GM18861 (cell line): ENCODE results near the gene REEP1.
"Not testable (repeated sequence)": the region's sequence is repeated elsewhere in the genome, so short reads cannot be mapped to it uniquely, and the experiment has no call there.

Experiments used
- ATAC-seq: cut with Tn5 transposase; IDR thresholded peaks from one replicate; pipeline ENCODE4 v1.9.1; 2021; ENCODE audit not compliant: unreplicated experiment

Gene REEP1

DNA sequence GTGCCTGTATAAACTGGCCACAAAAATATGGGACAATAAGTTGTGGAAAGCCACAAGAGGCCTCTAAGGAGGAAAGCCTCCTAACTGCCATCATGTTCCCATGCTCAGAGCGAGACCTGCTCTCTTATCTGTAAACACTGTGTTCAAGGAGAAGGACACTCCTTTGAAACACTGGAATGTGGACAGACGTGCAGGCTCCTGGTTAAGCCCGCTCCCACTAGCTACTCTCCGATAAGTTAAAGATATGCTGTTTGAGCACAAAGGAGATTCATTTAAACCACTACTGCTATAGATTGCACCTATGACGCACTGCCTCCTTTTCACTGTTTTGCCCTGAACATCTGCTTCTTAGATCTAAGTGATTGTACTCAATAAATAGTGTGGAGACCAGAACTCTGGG is 92.2 kb downstream of the REEP1 start:
- not testable (repeated sequence) for ATAC-seq

DNA sequence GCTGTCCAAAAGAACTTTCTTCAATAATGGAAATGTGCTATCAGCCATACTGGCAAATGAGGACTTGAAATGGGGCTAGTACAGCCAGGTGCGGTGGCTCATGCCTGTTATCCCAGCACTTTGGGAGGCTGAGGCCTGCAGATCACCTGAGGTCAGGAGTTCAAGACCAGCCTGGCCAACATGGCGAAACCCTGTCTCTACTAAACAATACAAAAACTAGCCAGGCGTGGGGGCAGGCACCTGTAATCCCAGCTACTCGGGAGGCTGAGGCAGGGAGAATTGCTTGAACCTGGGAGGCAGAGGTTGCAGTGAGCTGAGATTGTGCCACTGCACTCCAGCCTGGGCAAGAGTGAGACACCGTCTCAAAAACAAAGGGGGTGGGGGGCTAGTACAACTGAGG is 92.6 kb downstream of the REEP1 start:
- not testable (repeated sequence) for ATAC-seq

DNA sequence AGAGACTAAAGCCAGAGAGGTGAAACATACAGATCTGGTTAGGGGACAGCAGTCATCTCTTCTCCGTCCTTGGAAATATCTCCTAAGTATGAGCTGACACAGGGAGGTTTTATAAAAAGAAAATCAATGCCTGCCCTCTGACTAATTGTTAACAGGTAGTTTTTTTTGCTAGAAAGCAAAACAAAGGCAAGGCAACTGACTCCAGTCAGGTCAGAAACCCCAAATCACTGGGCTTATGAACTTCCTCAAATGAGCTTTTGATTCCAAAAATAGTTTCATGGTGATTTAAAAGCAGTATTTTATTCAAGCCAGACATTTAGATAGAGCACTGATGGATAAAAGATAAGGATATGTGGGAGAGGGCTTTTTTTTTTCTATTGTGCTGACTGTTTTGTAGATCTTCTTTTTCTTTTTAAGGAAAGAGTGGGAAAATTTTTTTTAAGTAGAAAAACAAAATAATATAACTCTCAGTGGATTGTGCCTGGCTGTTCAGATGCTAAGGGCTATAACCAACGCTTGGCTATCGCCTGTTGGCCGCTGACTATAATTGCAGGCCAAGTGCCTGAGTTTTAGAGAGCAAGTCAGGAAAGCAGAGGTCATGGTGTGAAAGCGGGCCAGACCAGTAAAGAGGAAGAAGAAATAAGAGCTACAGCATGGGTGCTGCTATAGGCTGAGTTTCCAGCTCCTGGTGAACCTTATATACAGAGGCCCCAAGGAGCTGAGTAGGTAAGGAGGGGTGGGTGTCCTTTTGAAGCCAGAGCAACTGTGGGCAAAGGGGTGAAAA is 93.3 kb downstream of the REEP1 start:
- ATAC-seq: peak; percentile 65

DNA sequence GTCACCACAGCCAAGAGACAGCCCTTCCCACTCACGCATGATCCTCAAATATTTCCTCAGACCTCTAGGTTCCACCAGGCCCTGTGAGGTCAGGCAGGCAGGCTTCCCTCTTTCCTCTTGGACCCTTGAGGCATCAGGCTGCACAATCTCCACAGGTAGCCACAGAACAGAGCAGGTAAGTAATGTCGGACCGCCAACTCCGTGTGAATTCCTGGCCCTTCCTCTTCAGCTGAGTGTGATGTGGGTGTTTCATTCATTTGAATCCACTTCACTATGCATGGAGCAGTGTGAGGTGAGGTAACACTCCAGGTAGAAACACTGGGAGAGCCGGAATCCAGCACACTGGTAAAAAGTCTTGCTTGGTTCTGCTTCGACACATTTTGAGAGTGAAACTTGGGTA is 94.2 kb downstream of the REEP1 start:
- no peak for ATAC-seq

DNA sequence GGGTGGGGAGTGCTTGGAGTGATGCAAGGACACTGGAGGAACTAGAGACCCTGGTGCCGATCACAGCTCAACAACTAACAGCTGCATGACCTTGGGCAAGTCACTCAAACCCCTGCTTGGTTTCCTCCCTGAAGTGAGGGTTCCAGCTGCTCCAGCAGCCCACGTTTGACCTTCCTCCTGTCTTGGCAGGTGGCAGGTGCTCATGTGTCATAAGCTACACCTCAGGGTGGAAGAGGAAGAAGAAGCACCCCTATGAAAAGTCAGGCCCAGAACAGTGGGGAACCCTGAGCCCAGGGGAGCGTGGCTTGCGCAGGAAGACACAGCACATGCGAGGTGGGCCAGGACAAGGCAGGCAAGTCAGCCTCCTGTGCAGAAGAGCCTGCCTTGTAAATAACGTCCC is 95.8 kb downstream of the REEP1 start:
- ATAC-seq: no peak

DNA sequence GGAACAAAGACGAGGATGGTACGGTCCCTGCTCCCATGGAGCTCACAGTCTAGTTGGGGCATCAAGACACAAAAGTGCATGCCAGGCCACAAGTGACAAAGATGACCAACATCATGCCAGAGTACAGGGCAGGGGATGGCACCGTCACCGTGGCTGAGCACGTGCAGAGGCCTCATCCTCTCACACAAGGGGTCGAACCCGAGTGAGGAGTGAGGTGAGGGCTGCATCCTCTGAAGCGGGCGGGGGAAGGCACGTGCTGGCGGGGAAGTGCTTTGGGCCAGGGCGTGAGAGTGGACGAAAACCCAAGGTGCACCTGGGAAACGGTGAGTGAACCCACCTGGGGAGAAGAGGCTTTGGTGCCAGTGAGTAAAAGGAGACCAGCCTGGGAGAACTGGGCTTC is 97.2 kb downstream of the REEP1 start:
- ATAC-seq: no peak

DNA sequence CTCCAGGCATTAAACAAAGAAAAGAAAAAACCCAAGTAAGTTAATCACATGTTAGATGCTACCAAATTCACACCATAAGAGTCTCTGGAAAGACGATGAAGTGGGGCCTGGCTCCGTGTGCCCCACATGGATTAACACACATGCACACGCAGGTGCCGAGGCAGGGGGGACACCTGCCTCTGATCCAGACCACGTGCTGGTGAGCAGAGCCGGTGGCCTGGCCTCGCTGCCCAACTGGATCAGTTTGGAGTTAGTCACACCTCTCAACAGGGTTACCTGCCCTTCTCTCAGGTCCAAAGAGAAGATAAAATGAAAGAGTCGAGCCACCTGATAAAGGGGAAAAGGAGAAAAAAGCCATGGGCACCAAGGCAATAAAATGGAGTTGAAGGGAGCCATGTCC is 97.7 kb downstream of the REEP1 start:
- ATAC-seq: no peak

DNA sequence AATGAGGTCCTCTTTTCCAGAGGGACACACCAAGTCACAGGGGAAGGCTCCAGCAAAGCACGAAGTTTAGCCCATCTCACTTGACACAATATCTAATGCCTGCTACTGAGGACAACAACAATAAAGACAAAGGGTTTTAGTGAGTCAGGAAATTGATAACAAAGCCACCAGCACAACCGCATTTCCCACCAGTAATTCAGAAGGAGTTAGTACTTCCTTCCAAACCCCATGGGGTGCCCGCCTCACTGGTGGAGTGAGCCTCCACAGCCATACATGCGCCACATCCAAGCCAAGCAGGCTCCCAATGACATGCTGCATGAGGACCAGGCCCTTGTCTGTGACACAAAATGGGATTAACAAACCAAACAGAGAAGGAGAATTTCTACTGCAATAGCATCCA is 98.1 kb downstream of the REEP1 start:
- ATAC-seq: no peak

DNA sequence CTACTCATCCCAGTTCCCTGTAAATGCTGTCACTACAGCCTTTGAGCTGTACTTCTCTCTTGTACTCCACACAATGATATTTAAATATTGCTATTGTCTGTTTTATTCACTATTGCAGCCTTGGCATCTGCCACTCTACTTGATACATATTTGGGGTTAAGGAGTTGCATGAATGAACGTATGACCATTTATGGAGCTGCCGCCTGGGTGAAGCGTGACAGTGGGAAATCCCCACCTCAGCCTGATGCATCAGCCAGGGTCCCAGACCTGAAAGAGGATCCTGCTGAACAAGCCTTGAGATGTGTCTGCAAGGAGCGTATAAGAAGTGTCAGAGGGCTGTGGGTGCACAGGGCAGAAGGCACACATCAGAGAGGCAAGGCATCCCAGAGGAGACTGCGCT is 99.1 kb downstream of the REEP1 start:
- ATAC-seq: peak; percentile 95

DNA sequence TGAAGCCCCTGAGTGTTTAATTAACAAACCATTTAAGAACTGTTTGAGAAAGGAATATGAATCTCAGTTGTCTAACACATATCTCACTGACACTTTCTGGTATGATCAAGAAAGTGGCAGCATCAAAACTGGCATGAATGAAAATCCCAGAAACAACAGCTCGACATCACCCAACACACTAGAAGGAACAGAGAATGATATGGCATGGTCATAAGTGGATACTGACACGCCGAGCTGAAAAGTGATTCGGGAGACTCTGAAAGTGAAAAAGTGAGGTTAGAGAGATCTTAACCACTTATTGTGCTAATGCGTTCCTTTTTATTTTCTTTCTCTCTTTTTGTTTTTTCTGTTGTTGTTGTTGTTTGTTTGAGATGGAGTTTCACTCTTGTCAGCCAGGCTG is 100.3 kb downstream of the REEP1 start:
- no peak for ATAC-seq

DNA sequence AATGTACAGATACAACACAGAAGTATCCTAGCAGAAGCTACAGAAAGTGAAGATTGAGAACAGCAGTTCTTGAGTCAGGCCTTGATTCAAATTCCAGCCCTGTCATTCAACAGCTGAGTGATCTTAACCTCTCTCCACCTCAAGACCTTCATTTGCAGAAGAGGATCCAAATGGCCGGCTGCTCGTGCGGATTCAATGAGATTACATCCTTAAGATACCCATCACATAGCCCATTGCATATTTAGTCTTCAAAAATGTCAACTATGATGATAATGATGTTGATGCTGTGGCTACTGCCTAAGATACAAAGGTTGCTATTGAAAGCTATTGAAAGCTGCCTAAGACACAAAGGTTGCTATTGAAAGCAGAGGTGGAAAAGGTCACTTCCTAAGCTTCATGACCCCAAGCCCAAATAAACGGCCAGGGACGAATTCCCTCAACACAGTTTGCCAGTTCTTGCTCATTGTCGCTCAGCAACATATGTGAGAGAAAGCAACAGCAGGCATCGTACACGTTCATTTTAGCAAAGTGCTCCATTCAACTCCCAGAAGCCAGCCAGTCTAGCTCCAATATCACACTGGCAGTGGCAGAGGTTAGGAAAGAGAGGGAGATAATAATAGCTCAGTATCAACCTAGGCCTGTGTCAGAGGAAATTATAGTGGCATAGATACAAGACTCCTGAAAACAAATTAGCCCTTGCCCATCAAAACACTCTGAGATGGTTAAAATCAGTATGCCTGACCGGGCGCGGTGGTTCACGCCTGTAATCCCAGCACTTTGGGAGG is 102.0 kb downstream of the REEP1 start:
- no peak for ATAC-seq

DNA sequence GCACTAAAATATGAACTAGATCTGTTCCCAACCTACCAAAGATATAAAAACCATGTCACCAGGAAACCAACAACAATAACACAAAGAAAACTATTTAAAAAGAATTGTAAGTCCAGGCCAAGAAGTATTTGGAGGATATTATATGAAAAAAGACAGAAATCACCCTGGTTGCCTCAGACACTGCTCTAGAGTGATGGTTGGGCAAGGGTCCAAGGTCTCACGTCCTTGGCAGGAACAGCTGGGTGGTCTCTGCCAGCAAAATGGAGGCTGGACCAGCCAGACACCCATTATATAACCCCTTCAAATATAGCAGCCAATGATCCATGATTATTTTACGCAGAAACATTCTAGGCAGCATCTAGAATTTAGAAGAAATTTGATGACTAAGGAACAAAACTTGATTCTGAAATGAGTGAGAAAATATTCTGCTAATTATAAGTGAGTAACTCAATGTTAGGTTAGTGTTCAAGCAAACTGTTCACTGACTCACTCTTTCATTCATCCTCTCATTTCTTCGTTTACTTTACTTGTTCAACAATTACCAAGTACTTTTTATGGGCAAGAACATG is 102.8 kb downstream of the REEP1 start:
- no peak for ATAC-seq

DNA sequence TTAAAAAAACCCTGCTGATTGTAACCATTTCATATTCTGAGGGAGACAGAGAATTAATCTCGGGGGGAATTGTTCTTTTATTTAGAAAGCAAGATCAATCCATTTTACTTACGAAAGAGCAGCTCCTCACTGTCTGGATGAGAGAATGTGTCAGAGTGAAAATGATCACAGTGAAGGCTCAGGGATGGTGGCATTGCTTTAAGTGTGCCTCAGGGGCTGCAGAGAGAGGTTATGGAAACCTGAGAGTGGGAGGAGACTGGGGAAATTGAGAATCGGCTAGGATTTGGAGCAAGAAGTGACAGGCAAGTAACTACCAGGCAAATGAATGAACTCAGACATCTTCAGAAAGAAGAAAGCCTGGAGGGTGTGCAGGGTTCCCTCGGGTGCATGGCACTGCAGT is 104.0 kb downstream of the REEP1 start:
- ATAC-seq: no peak

DNA sequence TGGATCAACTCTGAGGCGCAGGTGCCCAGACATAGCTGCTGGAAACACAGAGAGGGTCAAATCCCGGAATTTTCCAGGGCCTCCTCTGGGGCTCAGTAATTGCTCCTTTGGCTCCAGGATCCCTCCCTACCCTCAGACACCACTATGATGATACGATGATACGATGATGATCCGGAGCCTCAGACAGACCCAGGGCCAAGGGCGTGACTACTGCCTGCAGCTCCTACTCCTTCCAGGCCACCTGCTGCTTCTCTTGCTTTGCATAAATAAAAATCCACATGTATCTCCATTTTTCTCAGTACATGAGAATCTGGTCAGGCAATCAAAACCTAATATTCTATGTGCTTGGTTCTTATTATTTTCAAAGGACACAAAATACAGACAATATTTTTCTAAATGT is 104.5 kb downstream of the REEP1 start:
- ATAC-seq: no peak

DNA sequence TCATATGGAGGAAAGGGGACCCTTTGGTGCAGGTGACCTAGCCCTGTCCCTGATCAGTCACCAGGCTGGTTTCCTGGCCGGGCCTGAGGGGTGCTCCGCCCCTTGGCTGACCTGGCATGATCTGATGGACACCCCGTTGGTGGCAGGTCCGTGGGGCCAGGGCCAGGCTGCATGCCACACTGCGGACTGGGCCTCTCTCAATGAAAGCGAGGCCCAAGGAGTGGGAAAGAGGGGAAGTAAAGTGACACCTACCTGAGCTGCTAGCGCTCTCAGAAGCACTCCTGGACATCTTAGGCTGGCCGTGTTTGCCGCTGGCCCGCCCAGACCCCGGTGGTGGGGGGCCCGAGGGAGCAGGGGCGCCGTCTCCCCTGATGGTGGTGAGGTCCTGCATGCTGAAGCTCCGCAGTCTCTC is 105.0 kb downstream of the REEP1 start:
- no peak for ATAC-seq

DNA sequence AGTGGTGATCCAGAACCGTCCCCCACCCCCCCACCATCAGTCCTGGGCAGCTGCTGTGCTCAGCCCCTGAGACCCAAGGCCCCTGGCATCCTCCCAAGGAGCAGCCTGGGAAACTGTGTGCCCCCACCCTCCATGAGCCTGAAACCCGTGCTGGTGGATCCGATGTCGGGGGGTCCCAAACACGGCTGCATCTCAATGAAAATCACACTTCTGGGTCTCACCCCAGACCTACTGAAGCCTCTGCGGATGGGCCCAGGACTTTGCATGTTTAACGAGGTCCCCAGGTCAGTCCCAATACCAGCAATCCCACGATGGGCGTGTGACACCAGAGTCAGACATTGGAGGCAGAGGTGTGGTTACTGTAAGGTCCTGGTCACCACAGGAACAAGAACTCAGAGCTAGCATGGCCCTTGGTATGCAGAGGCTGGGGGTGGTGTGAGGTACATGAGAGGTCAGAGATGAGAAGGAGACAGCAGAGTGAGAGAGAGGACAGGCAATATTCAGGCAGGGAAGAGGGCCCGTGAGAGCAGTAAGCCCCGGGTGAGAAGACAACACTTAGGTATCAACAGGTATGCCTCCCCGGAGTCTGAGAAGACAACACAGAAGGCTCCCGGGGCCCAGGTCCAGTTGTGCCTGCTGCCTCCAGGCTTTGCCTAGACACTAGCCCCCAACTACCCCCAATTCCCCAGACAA is 105.6 kb downstream of the REEP1 start:
- no peak for ATAC-seq

DNA sequence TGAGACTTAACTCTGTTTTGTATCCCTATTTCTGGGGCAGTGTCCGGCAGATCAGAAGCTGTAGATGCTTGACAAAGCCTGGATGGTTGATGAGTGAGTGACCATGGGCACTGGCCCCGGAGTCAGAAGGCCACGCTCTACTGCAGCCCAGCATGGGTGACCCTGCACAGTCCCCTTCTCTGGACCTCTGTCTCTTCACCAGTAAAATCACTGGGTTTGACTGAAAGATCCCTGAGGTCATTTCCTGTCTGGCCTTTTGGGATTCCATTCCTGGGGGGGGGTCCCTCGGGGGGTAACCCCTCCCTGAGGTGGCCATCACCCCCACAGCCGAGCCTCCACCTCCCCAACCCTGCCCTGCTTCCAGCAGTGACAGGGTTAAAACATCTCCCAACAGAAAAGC is 106.5 kb downstream of the REEP1 start:
- no peak for ATAC-seq

DNA sequence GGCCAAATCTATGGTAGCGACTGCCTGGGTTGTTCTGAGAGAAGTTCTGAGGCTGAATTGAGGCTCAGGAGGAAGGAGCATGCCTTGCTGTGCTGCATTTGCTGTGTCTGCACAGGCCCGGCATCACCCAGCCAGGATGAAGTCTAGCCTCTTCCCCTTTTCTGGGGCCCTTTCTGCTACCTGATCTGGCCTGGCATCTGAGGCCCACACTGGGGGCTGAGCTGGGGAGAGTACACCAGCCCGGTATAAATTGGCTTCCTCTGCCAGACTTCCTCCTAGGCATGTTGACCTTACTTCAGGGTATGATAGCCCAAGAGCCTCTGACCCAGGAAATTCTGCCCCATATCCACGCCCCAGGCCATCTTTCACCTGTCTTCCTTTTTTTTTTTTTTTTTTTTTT is 108.2 kb downstream of the REEP1 start:
- no peak for ATAC-seq

DNA sequence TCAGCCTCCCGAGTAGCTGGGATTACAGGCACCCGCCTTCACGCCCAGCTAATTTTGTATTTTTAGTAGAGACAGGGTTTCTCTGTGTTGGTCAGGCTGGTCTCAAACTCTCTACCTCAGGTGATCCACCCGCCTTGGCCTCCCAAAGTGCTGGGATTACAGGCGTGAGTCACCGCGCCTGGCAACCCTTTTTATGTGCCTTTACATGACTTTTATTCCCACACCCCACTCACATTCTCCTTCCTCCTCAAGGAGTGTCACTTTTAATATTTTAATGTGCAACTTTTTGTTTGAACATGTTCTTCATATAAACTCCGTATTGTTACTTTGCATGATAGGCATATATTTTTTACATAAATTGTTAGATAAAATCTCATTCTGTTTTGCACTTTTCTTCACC is 108.9 kb downstream of the REEP1 start:
- ATAC-seq: not testable (repeated sequence)

DNA sequence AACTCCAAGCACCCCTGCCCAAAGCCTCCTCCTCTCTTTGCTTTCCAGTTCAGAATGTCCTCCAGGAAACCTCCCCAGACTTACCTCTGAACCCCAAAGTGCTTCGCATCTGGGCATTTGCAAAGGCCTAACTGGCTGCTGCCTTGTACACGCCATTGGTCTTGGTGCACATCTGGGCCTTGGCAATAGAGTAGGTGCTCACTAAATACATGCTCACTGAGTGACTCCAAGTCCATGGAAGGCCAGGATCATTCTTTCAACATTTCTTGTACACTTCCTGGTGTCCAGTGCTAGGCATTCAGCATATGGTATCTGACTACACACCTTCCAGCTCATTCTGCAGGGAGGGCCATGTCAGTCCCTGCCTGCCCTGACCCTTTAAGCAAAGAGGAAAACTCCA is 109.7 kb downstream of the REEP1 start:
- ATAC-seq: no peak

DNA sequence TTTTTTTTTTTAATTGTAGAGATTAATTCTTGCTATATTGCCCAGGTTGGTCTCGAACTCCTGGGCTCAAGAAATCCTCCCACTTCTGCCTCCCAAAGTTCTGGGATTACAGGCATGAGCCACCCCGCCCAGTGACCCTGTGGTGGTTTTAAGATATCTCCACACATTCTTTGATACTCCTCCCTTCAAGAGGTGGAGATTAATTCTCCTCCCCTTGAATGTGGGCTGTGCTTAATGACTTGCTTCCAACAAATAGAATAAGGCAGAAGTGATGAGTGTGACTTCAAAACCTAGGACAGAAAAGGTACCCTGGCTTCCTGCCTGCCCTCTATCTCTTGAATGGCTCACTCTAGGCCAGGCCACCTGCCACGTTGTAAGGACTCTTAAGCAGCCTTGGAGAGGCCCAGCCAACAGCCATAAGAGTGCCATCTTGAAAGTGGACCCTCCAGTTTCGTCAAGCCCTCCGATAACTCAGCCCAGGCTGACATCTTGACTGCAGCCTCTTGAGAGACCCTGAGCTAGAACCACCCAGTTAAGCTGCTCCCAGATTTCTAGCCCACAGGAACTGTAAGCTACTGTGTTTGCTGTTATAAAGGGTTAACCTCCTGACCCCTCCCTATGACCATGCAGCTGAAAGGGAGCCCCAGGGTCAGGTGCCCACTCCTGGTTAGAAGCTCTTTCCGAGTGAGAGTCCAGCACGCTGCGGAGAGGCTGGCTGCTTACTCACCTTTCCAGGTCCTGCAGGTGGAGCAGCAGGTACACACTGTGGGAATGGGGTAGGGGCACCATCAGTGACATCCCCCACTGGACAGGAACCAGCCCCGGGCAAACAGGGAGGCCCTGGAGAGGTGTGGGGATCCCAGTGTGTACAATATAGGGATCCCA is 110.5 kb downstream of the REEP1 start:
- no peak for ATAC-seq
